K562 (cell line): ENCODE measurements around the gene F12. TPM values are rescaled to one million over a fixed set of nuclear protein-coding genes. Genes with fewer than 3 reads are reported as not detected.

Experiments used
- ATAC-seq: fragments of 200-7000 bp; cut with Tn5 transposase; 3 replicates; pipeline ENCODE4 v1.9.1; 2020; ENCODE audit warnings: moderate library complexity
- BruUV-seq: library from RNA; stranded (reverse); fragments of 400-500 nt; replicated peaks from 2 replicates; lab custom pipeline; 2021; lab: Mats Ljungman, UMichigan
- CTCF ChIA-PET: fragments of 300-600 bp; formaldehyde crosslinking; extraction: SDS; loops from one replicate; lab custom pipeline; 2021; ENCODE audit warnings: low intra/inter-chr PET ratio; lab: Yijun Ruan, JAX
- POLR2A ChIA-PET: fragments of 300-600, 350-650 bp; sonication (Branson Sonifier 250); formaldehyde crosslinking; extraction: SDS; loops from one replicate; lab custom pipeline; 2021; ENCODE audit warnings: antibody characterized with exemption, inconsistent platforms; lab: Yijun Ruan, JAX
- DNase-seq, 4 experiments: peaks; one replicate each; pipeline versions ENCODE4 v3.0.0 to v3.0.0-alpha.2; 2011 to 2018; ENCODE audit warnings: low spot score in 3 of 4, mixed read lengths in 3 of 4; ENCODE audit errors: extremely low read depth in 1 of 4
- FAIRE-seq: peaks from 2 replicates; lab custom pipeline; 2011; peaks lifted over from hg19 to GRCh38; lab: Jason Lieb, UNC
- H2AFZ ChIP-seq: 2 replicates; pipeline ENCODE4 v1.6.0; 2011; ENCODE audit warnings: low read depth, low read length, control low read depth, inconsistent platforms
- H3K27ac ChIP-seq: fragments of 200-600 bp; 3 replicates; pipeline ENCODE4 v1.8.0; 2011; ENCODE audit warnings: low read depth, mild to moderate bottlenecking, control low read depth, inconsistent platforms, low read length, moderate library complexity, mixed read lengths; ENCODE audit errors: extremely low read depth
- H3K27me3 ChIP-seq, 2 experiments: fragments of 300-600 bp in 1 of 2; 2 replicates in 1 of 2; 3 replicates in 1 of 2; pipeline versions ENCODE4 v1.6.0 to v1.8.0; 2011; ENCODE audit warnings: inconsistent platforms in 2 of 2, low read length in 2 of 2, mild to moderate bottlenecking in 1 of 2, mixed read lengths in 1 of 2, moderate library complexity in 1 of 2; ENCODE audit not compliant: control insufficient read depth in 2 of 2, insufficient read depth in 2 of 2
- H3K36me3 ChIP-seq: fragments of 300-600 bp; 3 replicates; pipeline ENCODE4 v1.8.0; 2011; ENCODE audit warnings: mild to moderate bottlenecking, low read length, inconsistent platforms; ENCODE audit not compliant: control insufficient read depth, insufficient read depth
- H3K4me1 ChIP-seq, 2 experiments: fragments of 200-600 bp in 1 of 2; replicated peaks in 1 of 2; 2 replicates in 1 of 2; 3 replicates in 1 of 2; pipeline versions ENCODE4 v1.5.1 to v1.8.0; 2011; ENCODE audit warnings: inconsistent platforms in 2 of 2, low read length in 2 of 2, mild to moderate bottlenecking in 1 of 2, mixed read lengths in 1 of 2, moderate library complexity in 1 of 2; ENCODE audit not compliant: control insufficient read depth in 2 of 2, insufficient read depth in 2 of 2
- H3K4me2 ChIP-seq: 2 replicates; pipeline ENCODE4 v1.6.1; 2011; ENCODE audit warnings: low read length, control low read depth, inconsistent platforms, mixed read lengths; ENCODE audit not compliant: insufficient read depth
- H3K4me3 ChIP-seq: fragments of 200-600 bp; sonication (generic), shearing (Covaris generic); 2 replicates; pipeline ENCODE4 v1.5.1; 2016; ENCODE audit warnings: control low read depth, inconsistent platforms
- H3K79me2 ChIP-seq: fragments of 200-600 bp; 3 replicates; pipeline ENCODE4 v1.8.0; 2011; ENCODE audit warnings: low read length, inconsistent platforms; ENCODE audit not compliant: control insufficient read depth, insufficient read depth
- H3K9ac ChIP-seq, 2 experiments: 2 replicates each; pipeline versions ENCODE4 v1.6.0 to v1.6.1; 2011; ENCODE audit warnings: low read depth in 2 of 2, low read length in 2 of 2, control low read depth in 1 of 2, inconsistent platforms in 1 of 2, mild to moderate bottlenecking in 1 of 2, mixed read lengths in 1 of 2; ENCODE audit not compliant: insufficient read depth in 1 of 2
- H3K9me1 ChIP-seq: one replicate; pipeline ENCODE4 v1.6.0; 2011; ENCODE audit warnings: inconsistent platforms, mild to moderate bottlenecking, low read length, moderate library complexity; ENCODE audit not compliant: control insufficient read depth, insufficient read depth
- H3K9me3 ChIP-seq: replicated peaks from 2 replicates; pipeline ENCODE4 v1.5.1; 2011; ENCODE audit warnings: low read depth, low read length, inconsistent platforms; ENCODE audit not compliant: control insufficient read depth, insufficient read depth
- H4K20me1 ChIP-seq: replicated peaks from 2 replicates; pipeline ENCODE4 v1.6.1; 2011; ENCODE audit warnings: low read length, inconsistent platforms, mixed read lengths; ENCODE audit not compliant: control insufficient read depth, insufficient read depth
- ARNT ChIP-seq, 2 experiments: fragments of 450-650 bp; IDR thresholded peaks; 2 replicates each; pipeline ENCODE4 v1.6.1; 2016; ENCODE audit warnings: mild to moderate bottlenecking in 1 of 2
- ELF2 ChIP-seq: fragments of 250-450 bp; sonication (Bioruptor Pico); IDR thresholded peaks from 2 replicates; pipeline ENCODE4 v1.5.0; 2021; ENCODE audit warnings: mild to moderate bottlenecking
- FOXM1 ChIP-seq, 2 experiments: fragments of 450-650 bp in 1 of 2; sonication (generic) in 1 of 2; formaldehyde crosslinking in 1 of 2; IDR thresholded peaks; 2 replicates each; pipeline versions ENCODE4 v1.6.1 to v1.9.0; 2017 to 2022; ENCODE audit warnings: low read depth in 2 of 2, mild to moderate bottlenecking in 2 of 2, missing genetic modification reagents in 1 of 2, moderate library complexity in 1 of 2
- HSF4 ChIP-seq: fragments of 250-450 bp; sonication (Bioruptor Pico); IDR thresholded peaks from 2 replicates; pipeline ENCODE4 v2.1.2; 2022; ENCODE audit warnings: mild to moderate bottlenecking, moderate library complexity, borderline replicate concordance
- NFIC ChIP-seq: fragments of 450-650 bp; IDR thresholded peaks from 2 replicates; pipeline ENCODE4 v1.6.1; 2017; ENCODE audit warnings: mild to moderate bottlenecking, inconsistent platforms
- PHF8 ChIP-seq: fragments of 200-600 bp; sonication (generic); IDR thresholded peaks from 2 replicates; pipeline ENCODE4 v1.6.1; 2012; ENCODE audit warnings: mixed run types, mild to moderate bottlenecking, inconsistent platforms, low read length, moderate library complexity, borderline replicate concordance
- WGBS: fragments of 100-300 bp; shearing (Covaris generic); methylation state at CpG from one replicate; pipeline ENCODE4 v1.1.6; 2016; ENCODE audit warnings: low coverage, mixed read lengths; ENCODE audit not compliant: insufficient coverage; ENCODE audit errors: missing lambda C conversion rate; 5-methylcytosine and 5-hydroxymethylcytosine counted together
- in situ Hi-C: fragments of 300-500 bp; cut with MboI; formaldehyde crosslinking; loops from 4 replicates; pipeline ENCODE4 v1.15.0; 2018; ENCODE audit warnings: inconsistent platforms, mixed read lengths
- intact Hi-C: fragments of 100-400 bp; cut with micrococcal nuclease; formaldehyde crosslinking; loops from 2 replicates; pipeline ENCODE4 v1.14.2; 2022
- polyA plus RNA-seq, 8 experiments: library from polyadenylated mRNA; depleted of rRNA in 4 of 8; stranded (reverse) in 5 of 8; unstranded in 3 of 8; fragments of >200 nt; fragmentation: Nextera tagmentation in 2 of 8; fragmentation: Illumina TruSeq in 1 of 8; extraction: Ambion mirVana in 2 of 8; extraction: Trizol in 1 of 8; gene quantifications; 2 replicates each; pipeline versions ENCODE4 v1.2.1 to v1.2.3, GENCODE V29; 2011 to 2014; ENCODE audit warnings: inconsistent platforms in 1 of 8, missing spikeins in 1 of 8
- total RNA-seq, 7 experiments: library from RNA; depleted of rRNA in 6 of 7; stranded (reverse); fragments of >200 nt in 6 of 7; fragmentation: Illumina TruSeq in 2 of 7; extraction: Trizol in 2 of 7; gene quantifications; 2 replicates each; pipeline versions ENCODE4 v1.2.1 to v1.2.3, GENCODE V29; 2011 to 2021; ENCODE audit warnings: low replicate concordance in 1 of 7
- TF ChIP-seq, protein P1 (sequence below): sonication (generic); formaldehyde crosslinking; IDR thresholded peaks from 2 replicates; pipeline ENCODE4 v1.9.0; 2022; ENCODE audit warnings: mild to moderate bottlenecking, missing genetic modification reagents
- TF ChIP-seq, protein P2 (sequence below): fragments of 450-650 bp; conservative IDR thresholded peaks from 2 replicates; pipeline ENCODE4 v1.6.1; 2016; ENCODE audit warnings: missing genetic modification characterization, low read depth, mild to moderate bottlenecking, missing compliant biosample characterization, moderate library complexity

The F12 gene
- total and polyA plus RNA-seq, 9 of the 15 experiments (the other 6 are each of a cell fraction or from before 2014, with no cell fraction given): 0.59 to 18.3 (median 3.6) TPM

DNA sequence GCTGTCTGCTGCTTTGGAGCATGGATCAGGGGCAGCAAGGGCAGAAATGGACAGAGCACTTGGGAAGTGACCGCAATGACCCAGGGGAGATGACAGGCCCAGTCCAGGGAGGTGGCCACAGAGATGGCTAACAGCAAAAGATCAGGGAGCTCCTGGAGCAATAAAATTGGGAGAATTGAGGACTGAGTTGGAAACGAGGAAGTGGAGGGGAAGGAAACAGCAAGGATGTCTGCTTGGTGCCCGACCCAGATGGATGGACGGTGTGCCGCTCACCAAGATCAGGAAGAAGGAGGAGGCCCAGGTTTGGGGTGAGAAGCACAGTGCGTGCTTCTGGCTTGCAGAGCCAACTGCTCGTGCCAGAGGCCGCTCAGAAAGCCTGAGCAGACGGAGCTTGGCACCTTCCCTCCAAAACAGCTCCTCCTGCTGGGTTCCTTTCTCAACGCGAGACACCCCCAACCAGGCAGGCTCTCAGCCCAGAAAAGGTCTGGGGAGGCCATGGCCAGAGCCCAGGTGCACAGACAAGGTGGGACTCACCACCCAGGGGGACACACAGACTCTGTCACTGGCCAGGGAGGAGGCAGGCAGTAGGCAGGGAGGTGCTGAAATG is 26.8 kb downstream of the F12 start (continued):
- TF ChIP-seq PHF8: no peak
- no peak for TF ChIP-seq ARNT (IDR thresholded peaks at IDR 0.05)
- TF ChIP-seq, protein P1, sequence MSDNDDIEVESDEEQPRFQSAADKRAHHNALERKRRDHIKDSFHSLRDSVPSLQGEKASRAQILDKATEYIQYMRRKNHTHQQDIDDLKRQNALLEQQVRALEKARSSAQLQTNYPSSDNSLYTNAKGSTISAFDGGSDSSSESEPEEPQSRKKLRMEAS (CRISPR knock-in tag): peak; percentile 56; the same call in 1 of the 2 replicates
- TF ChIP-seq, all 486 proteins: peak for 8

DNA sequence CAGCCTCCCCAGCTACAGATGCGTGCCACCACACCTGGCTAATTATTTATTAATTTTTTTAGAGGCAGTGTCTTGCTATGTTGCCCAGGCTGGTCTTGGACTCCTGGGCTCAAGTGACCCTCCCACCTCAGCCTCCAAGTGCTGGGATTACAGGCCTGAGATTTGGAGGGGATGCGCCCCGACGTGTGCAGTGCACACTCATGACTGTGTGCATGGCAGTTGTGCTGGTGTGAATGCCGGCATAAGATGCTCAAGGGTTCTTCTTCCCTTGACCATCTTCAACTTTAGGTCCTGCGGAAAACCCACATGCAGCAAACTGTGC is 28.6 kb downstream of the F12 start:
- Histone ChIP-seq H4K20me1 (no peaks in the 10 kb centered on the region), H3K36me3 (no peaks in the 10 kb centered on the region), H2AFZ (0 out of 2 replicates have a peak overlapping the region, but pooled peaks have one; percentile 19), H3K4me2 (no peak overlapping the region), H3K4me3 (no peak overlapping the region), H3K9ac (no peak overlapping the region), H3K4me1 (peaks cover 16 to 39% of the 10 kb centered on the region in 2 experiments)
- no peak for DNase-seq
- TF ChIP-seq, protein P2, sequence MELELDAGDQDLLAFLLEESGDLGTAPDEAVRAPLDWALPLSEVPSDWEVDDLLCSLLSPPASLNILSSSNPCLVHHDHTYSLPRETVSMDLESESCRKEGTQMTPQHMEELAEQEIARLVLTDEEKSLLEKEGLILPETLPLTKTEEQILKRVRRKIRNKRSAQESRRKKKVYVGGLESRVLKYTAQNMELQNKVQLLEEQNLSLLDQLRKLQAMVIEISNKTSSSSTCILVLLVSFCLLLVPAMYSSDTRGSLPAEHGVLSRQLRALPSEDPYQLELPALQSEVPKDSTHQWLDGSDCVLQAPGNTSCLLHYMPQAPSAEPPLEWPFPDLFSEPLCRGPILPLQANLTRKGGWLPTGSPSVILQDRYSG (tag): no peak
- TF ChIP-seq ELF2 (CRISPR knock-in tag) (no peak), NFIC (no peak), FOXM1 (IDR thresholded peaks at IDR 0.05; ENCODE audit: low read depth) (no peak), FOXM1 (CRISPR knock-in tag; IDR thresholded peaks at IDR 0.05; ENCODE audit: low read depth) (no peak), HSF4 (CRISPR knock-in tag) (no peak)
- TF ChIP-seq, all 486 proteins: peak for 0
- ATAC-seq (no peak), FAIRE-seq (no peak)
- BruUV-seq: no TSS peak
- ChIA-PET POLR2A (no interaction called here), CTCF (no interaction called here)
- Histone ChIP-seq H3K27ac (no peak overlapping the region), H3K9me3 (no peaks in the 10 kb centered on the region), H3K79me2 (no peaks in the 10 kb centered on the region), H3K27me3 (peaks cover 0 to 9% of the 10 kb centered on the region in 2 experiments; a peak in 2 of 5 replicates), H3K9me1 (peaks cover 4% of the 10 kb centered on the region)
- in situ Hi-C loops (no loop called here), intact Hi-C loops (no loop called here)
- 94% methylated on average over 6 of the region's 6 CpGs for WGBS
